Measurements from ENCODE around the gene SERPINB1. TPM values are rescaled to one million over a fixed set of nuclear protein-coding genes. Genes with fewer than 3 reads are reported as not detected.

SERPINB1 gene
- total and polyA plus RNA-seq, 10 of the 15 experiments (the other 5 are each of a cell fraction or from before 2014, with no cell fraction given) = 0.45 to 2.4 (median 0.83) TPM

GRCh38 chr6:2877057-2877882 is 35.6 kb upstream of the SERPINB1 start:
- CTCF ChIA-PET = interaction anchor here (1.5 to 3.4 kb wide), 3 partner anchors 31 to 34 kb away, joined by 5 to 25 read pairs (median 10); no protein-coding TSS in a partner anchor
- H3K27ac ChIP-seq (ENCODE audit: control insufficient read depth, insufficient read depth) = no peak overlapping the region
- DNase-seq (ENCODE audit: low read depth, low spot score) = no peak
- no peak overlapping the region for H2AFZ ChIP-seq (ENCODE audit: control insufficient read depth, low read depth, low read length)
- peaks cover 30% of the 10 kb centered on the region for H3K4me1 ChIP-seq (ENCODE audit: control insufficient read depth, insufficient read depth, low read length)
- H3K4me3 ChIP-seq = no peak overlapping the region
- 90% methylated on average over 13 of the region's 13 CpGs for WGBS (ENCODE audit: insufficient coverage, insufficient replicate concordance, low lambda C conversion rate, missing lambda C conversion rate)
- no peaks in the 10 kb centered on the region for H3K36me3 ChIP-seq (ENCODE audit: control insufficient read depth in 2 of 2, insufficient read depth in 2 of 2, low read length in 1 of 2)
- ATAC-seq = no peak
- RAD21 ChIA-PET (ENCODE audit: unreplicated experiment) = interaction anchor here (1.0 to 4.5 kb wide), 3 partner anchors 8 to 15 kb away, joined by 3 to 39 read pairs (median 11); no protein-coding TSS in a partner anchor
- SMC1A ChIA-PET (ENCODE audit: uncharacterized antibody, unreplicated experiment) = interaction anchor here (0.8 to 2.6 kb wide), 7 partner anchors 8 to 55 kb away, joined by 3 to 13 read pairs (median 8); no protein-coding TSS in a partner anchor
- no peaks in the 10 kb centered on the region for H3K79me2 ChIP-seq (ENCODE audit: control insufficient read depth, insufficient read depth, low read length)
- intact Hi-C loops (cut with micrococcal nuclease; ENCODE audit: unreplicated experiment) (no loop called here), in situ Hi-C loops (cut with MboI) (no loop called here)
- TF ChIP-seq HSF1 (IDR thresholded peaks at IDR 0.05; ENCODE audit: low read depth, low read length) (no peak), IKZF2 (IDR thresholded peaks at IDR 0.05) (no peak), ETV6 (conservative IDR thresholded peaks at IDR 0.05 in 1 of 2, IDR thresholded peaks at IDR 0.05 in 1 of 2; ENCODE audit: borderline replicate concordance in 1 of 2, low read depth in 1 of 2) (no peak)
- no peak for FAIRE-seq
- H3K4me2 ChIP-seq (ENCODE audit: control insufficient read depth, insufficient read depth) = no peak overlapping the region
- no peak overlapping the region for H3K9ac ChIP-seq (ENCODE audit: control insufficient read depth, insufficient read depth, low read length)
- H3K27me3 ChIP-seq (replicated peaks in 1 of 2; ENCODE audit: control insufficient read depth in 2 of 2, insufficient read depth in 2 of 2, low read length in 1 of 2) = no peaks in the 10 kb centered on the region
- no TSS peak for BruUV-seq (replicated peaks)
- H3K9me3 ChIP-seq (replicated peaks; ENCODE audit: control insufficient read depth, insufficient read depth, low read length) = peaks cover 4% of the 10 kb centered on the region; the same call in 1 of the 3 replicates
- POLR2A ChIA-PET = interaction anchor here (0.6 to 3.3 kb wide), 6 partner anchors 11 to 86 kb away, joined by 3 to 30 read pairs (median 4); no protein-coding TSS in a partner anchor
- no peaks in the 10 kb centered on the region for H4K20me1 ChIP-seq (ENCODE audit: control insufficient read depth, insufficient read depth)
